Midbrain (tissue), 1 donor: Measurements from ENCODE around the gene CRLF2.
"Not testable (repeated sequence)": the region's sequence is repeated elsewhere in the genome, so short reads cannot be mapped to it uniquely, and the experiment has no call there.

Source experiments
- DNase-seq: peaks from one replicate; lab custom pipeline; 2025; lab: John Stamatoyannopoulos, UW

CRLF2 gene, protein sequence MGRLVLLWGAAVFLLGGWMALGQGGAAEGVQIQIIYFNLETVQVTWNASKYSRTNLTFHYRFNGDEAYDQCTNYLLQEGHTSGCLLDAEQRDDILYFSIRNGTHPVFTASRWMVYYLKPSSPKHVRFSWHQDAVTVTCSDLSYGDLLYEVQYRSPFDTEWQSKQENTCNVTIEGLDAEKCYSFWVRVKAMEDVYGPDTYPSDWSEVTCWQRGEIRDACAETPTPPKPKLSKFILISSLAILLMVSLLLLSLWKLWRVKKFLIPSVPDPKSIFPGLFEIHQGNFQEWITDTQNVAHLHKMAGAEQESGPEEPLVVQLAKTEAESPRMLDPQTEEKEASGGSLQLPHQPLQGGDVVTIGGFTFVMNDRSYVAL

DNA sequence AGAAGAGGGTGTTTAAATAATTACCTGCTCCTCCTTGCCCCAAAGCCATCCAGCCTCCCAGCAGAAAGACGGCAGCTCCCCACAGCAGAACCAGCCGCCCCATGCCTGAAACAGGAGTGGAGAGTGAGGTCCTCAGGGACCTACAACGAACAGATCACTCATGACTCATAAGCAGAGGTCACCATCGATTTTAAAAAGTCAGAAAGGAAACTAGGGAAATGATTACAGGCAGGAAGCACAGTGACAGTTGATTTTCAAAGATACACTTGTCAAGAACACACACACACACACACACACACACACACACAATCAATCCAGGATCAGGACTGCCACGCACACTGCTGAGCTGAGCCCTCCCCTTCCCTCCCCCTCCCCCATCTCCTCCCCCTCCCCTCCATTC lies at the start of gene CRLF2:
Gene CRLF2, minus strand, starts transcription at position 118 of the 400 bp plus-strand sequence. Its CDS starts 15 bp downstream, at position 103.
- no peak for DNase-seq

DNA sequence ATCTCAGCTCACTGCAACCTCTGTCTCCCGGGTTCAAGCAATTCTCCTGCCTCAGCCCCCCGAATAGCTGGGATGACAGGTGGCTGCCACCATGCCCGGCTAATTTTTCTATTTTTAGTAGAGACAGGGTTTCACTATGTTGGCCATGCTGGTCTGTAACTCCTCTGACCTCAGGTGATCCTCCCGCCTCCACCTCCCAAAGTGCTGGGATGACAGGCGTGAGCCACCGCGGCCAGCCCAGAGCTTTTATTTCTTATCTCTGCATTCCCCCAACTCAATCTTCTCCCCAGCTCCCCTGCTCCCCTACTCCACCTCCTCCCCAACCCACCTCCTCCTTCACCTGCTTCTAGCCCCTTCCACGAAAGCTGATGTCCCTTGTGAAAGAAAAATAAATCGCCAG lies 49.3 kb upstream of the CRLF2 start:
- DNase-seq, result not testable (repeated sequence)

DNA sequence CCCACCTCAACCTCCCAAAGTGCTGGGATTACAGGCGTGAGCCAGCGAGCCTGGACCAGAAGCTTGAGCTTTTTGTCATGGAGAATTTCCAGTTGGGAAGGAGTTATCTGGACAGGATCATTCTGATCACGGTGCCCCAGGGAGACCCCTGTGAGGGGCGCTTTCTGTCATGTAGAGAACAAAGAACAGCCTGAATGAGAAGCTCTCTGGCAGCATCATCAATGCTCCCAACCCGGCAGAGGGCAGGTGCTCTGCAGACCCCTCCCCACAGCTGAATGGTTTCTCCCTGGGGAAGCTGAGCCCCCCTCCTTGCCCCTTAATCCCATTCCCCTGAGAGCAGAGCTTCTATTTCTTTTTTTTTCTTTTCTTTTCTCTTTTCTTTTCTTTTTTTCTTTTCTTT lies 48.8 kb upstream of the CRLF2 start:
- no peak for DNase-seq

DNA sequence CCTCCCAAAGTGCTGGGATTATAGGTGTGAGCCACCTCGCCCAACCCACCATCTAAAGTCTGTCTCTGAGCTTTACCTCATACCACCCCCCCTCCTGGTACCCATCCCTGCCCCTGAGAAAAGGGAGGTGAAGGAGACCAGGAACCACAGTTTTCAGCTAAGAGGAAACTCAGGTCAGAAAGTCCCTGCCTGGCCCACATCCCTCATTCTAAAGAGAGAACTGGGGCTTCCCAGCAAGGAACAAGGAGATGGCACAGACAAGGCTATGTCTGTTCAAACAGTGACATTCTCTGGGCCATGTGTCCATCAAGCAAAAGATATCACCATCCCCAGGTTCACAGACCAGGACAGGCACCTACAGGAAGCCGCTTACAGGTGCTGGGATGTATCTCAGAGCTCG lies 40.4 kb upstream of the CRLF2 start:
- no peak for DNase-seq

DNA sequence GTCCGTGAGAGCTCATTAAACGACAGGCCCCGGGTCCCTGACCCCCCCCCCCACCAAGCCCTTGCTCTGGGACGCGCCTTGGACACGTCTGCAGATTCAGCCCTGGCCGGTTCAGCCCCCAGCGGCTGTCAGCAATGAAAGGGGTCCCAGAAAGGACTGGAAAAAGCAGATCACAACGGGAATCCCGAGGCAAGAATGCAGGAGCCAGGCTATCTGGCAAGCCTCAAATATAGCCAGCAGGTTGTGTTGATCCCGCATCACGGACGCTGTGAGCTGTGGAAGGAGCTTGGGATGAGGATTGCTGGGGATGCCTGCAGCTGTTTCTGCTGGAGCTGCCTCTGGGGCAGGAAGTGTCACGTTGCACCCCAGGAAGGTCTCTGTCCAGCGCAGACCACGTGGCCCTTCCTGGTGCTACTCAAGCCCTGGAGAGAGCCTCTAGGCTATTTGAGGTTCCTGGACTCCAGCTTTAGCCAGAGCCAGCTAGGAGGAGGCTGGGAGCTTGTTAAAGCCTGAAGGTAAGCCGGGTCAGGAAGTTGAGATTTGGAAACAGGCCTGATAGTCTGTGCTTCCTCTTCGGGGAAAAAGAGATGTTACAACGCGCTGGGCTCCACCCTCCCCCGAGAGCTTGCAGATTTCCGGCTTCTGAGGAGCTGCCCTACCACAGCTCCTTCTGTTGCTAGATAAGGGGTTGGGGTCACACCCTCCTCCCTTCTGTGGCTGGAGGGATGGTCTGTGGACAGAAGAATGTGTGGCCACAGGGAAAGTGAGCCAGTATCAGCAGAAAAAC lies 36.8 kb upstream of the CRLF2 start:
- DNase-seq, result no peak

DNA sequence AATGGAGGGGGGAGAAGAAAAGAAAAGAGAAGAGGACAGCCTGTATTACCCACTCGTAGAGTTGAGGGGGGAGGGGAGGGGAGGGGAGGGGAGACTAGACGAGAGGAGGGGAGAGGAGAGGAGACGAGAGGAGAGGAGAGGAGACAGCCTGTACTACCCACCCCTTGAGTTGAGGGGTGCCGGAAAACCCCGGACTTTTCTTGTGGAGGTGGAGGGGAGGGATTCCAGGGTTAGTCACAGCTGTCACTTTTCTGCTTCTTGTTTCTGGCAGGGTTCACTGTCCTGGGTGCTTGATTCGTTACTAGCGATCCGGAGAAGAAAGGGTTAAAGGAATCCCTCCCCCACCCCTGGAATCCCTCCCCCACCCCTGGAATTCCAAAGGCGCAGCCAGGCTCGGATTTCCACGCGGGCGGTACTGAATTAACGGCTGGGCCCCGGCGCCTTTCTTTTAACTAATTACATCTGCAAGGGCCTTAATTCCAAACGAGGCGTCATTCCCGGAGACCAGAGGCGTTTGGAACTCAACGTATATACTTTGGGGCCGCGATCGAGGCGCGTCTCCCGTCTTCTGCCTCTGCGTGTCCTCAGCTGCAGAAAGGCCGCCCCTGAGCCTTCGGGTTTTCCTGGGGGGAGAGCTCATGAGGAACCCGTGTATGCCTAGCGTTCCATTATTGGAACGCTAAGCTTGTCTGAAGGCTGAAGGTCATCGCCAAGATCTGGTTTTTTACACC lies 36.0 kb upstream of the CRLF2 start:
- no peak for DNase-seq

DNA sequence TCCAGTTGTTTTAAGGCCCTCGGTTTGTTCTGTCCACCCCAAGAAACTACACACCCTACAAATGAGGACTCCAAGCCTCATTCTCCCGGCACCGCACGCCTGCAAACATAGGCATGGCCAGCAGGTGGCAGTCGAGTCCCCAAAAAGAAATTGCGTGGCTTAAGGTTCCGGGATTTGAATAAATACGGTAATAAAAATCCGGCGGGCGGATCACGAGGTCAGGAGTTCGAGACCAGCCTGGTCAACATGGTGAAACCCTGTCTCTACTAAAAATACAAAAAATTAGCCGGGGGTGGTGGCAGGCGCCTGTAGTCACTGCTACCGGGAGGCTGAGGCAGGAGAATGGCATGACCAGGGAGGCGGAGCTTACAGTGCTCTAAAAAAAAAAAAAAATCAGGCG lies 34.4 kb upstream of the CRLF2 start:
- peak; percentile 24 for DNase-seq

DNA sequence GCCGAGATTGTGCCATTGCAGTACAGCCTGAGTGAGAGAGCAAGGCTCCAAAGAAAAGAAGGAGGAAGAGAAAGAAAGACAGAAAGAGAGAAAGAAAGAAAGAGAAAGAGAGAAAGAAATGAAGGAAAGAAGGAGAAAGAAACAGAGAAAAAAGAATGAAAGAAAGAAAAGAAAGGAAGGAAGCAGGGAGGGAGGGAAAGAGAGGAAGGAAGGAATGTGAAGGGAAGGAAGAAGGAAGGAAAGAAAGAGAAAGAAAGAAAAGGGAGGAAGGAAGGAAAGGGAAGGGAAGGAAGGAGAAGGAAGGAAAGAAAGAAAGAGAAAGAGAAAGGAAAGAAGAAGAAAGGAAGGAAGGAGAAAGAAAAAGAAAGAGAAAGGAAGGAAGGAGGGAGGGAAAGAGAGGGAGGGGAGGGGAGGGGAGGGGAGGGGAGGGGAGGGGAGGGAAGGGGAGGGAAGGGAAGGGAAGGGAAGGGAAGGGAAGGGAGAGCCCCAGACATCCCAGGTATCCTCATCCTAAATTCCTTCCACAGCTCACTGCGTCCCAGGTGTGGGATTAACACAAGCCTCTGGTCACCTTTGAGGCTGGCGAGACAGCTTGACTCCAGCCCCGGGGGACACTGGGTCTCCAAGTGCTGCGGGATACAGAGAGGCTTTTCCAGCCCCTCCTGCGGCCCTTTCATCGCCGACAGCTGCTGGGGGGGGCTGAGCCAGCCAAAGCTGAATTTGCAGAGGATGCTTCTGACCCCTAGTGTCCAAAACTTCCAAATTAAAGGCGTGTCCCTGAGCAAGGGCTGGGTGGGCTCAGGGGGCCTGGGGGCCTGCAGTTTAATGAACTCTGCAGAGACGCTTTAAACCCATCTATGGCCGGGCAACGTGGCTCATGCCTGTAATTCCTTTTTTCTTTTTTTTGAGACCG lies 32.0 kb upstream of the CRLF2 start:
- no peak for DNase-seq

DNA sequence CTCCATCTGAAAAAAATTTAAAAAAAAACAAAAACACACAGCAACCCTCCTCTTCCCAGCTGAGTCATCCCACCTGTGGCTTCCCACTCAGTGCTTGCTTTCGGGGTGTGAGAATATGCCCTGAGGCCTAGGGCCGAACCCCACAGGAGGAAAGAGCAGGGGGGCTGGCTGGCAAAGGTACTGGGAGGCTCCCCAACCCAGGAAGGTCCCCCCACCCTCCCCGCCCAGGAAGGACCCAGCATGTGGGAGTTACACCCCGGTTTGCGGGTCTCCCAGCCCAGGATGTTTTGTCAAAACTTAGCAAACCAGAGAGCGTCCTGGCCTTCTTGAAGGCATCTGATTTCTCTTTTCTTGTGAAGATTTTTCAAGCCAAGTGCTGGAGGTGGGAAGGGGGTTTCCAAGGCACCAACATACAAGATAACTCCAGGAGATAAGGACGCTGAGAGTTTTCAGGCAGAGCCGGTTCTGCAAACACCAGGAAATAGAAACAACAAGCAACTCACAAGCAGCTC lies 30.5 kb upstream of the CRLF2 start:
- DNase-seq, result no peak

DNA sequence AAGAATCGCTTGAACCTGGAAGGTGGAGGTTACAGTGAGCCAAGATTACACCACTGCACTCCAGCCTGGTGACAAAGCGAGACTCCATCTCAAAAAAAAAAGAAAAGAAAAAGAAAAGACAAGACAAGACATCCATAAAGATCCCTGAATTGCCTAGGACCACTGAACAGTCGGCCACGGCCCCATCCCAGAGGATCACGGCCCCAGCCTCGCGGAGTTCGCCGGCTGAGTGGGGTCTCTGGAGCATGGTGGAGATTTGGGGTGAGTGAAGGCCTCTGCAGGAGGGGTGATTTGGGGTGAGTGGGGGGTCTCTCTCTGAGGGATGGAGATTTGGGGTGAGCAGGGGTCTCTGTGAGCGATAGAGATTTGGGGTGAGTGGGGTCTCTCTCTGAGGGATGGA lies 28.1 kb upstream of the CRLF2 start:
- DNase-seq, result not testable (repeated sequence)

DNA sequence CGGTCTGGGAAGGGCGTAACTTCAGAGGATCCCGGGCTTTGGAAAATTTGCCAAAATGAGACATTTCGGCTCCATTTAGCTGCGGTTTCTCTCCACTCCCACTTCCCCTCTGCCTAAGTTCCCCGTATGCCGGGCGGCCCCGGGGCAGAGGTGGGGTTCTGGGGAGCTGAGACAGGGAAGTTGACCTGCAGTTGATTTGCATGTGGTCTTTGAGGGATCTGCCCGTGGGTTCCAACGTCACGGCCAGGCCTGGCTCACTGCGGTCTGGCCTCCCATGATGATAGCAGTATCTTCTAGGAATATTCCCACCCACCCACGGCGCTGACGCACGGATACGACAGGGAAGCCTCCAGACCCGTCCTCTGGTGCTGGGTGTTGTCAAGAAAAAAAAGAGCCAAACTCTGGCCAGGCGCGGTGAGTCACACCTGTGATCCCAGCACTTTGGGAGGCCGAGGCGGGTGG lies 27.3 kb upstream of the CRLF2 start:
- peak; percentile 10 for DNase-seq

DNA sequence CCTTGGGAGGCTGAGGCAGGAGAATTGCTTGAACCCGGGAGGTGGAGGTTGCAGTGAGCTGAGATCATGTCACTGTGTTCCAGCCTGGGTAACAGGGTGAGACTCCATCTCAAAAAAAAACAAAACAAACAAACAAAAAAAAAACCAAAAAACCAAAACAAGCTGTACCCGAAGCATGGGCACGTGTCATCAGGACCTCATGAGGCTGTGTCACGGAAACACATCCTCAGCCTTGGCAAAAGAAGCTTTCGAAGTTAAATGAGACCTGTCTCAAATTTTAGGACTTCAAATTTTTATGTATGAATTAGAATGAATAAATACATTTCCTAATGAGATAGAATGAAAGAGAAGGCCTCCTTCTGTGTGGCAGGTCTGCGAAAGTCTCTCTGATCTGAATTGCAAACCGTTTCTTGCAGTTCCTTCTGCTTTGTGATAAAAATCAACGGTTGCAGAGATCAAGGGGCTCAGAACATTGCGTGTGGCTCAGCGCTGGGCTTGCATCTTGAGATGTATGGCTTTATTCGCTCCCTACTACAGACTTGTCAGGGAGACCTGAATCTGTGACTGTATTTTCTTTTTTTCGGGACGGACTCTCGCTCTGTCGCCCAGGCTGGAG lies 19.5 kb upstream of the CRLF2 start:
- no peak for DNase-seq

DNA sequence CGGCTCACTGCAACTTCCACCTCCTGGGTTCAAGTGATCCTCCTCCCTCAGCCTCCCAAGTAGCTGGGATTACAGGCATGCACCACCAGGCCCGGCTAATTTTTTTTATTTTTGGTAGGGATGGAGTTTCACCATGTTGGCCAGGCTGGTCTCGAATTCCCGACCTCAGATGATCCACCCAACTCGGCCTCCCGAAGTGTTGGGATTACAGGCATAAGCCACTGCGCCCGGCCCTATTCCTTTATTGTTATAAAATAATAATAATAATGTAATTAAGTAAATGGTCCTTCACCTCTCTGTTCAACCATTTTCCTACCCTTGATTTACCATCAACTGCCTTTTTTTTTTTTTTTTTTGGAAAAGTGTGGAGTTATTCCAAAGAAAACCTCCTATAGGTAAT lies 15.7 kb upstream of the CRLF2 start:
- not testable (repeated sequence) for DNase-seq

DNA sequence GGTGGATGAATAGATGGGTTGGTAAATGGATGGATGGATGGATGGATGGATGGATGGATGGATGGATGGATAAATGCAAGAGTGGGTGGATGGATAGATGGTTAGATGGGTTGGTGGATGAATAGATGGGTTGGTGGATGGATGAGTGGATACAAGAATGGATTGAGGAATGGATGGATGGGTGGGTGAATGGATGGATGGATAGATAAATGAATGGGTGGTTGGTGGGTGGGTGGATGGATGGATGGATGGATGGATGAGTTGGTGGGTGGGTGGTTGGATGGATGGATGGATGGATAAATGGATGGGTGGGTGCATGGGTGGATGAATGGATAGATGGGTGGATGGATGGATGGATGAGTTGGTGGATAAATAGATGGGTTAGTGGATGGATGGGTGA lies 13.8 kb upstream of the CRLF2 start:
- DNase-seq, result no peak

DNA sequence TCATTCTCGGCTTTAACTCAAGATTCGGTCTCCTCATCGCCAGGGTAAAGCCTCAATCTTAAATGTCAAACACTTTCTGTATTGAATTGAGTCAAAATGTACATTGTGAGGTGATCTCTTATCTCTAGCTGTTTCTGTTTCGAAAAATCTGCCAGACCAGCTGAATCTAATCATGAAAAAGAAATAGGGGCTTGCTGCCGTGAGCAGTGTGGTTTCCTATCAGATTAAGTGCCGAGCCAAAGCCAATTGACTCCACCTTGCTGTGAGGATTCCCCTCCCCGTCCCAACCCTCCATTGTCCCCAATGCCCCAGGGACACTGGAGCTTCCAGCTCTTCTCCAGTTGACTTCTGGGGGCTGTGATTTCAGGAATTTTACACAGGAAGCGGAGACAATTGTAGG lies 12.5 kb upstream of the CRLF2 start:
- no peak for DNase-seq

DNA sequence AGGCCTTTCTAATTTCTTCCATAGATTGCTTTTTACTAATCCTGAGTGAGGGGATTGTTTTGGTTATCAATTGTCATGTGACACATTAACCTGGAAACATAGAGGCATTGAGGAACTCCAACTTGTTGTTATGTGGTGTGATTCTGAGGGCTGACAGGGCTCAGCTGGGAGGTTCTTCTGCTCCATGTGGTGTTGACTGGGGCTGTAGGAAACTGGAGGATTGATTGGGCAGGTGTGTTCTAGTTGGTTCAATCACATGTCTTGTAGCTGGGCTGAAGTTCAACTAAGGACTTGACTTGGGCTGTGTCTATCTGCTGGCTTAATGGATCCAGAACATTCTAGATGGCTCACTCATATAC lies 10.8 kb upstream of the CRLF2 start:
- DNase-seq, result no peak

DNA sequence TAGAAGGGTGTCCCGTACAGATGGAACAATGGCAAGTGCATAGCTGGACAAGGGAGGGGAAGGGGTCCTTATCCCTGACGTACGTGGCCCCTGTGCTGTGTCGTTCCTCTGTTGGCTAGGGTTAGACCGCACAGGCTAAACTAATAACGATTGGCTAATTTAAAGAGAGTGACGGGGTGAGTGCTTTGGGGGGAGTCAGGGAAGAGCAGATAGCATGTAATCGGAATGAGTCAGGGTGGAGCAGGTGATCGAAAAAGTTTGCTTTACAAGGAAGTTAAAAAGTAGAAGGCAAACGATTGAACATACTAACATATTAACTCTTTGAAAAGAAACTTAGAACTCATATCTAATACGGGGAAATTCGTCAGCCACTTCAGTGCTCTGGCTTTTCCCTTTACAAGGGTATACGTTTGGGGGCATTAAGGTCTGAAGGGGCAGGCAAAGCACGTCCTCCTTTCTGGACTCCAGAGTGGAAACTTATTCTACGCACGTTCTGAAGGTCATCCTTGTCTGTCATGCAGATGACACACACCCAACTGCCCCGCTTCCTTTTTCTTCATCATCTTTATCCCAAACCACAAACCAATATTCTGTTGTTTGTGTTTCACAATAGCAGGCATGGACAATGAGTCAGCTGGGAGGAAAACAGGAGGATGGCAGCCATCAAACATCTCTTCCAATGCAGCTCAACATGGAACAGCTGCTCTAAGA lies 10.2 kb upstream of the CRLF2 start:
- no peak for DNase-seq

DNA sequence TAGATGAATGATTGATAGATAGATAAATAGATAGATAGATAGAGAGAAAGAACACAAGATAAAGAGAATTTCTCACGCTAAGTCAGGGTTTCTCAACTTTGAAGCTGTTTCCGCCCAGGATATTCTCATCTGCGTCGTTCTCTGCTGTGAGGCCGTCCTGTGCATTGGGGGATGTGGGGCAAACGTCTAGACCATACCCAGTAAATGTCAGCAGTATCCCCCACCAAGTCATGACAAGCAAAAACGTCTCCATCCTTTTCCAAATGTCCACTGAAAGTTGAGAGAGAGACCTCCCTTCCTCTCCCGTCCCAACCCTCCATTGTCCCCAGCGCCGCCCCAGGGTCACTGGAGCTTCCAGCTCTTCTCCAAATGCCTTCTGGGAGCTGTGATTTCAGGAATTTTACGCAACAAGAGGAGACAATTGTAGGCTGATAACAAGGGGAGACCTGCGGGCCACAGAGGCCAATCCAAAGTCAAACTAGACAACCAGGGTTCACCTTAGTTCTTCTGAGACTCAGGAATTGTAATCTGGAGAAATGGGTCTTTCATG lies 8.9 kb upstream of the CRLF2 start:
- DNase-seq, result no peak

DNA sequence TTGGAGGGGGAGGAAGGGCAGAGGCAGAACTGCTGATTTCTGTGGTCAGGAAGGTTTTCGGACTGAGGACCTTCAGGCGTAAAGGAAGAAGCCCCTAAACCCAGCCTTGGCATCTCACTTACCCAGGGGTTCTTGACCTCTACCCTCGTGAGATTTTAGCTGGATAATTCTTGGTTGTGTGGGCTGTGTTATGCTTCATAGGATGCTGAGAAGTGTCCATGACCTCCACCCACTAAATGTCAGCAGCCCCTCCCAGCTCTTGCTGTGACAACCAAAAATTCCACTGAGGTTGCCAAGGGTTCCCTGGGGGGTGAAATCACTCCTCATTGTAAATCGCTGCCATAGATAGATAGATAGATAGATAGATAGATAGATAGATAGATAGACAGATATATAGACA lies 5.8 kb upstream of the CRLF2 start:
- no peak for DNase-seq
